Nephron (organoid): ENCODE results near the gene SLC1A4.

Experiments used
- H3K27ac Mint-ChIP-seq, 3 experiments: 2 replicates each; pipeline ENCODE4 v1.8.0; 2020; ENCODE audit warnings: mixed read lengths in 3 of 3, mild to moderate bottlenecking in 2 of 3, moderate library complexity in 1 of 3
- H3K27me3 Mint-ChIP-seq: 2 replicates; pipeline ENCODE4 v1.8.0; 2021; ENCODE audit warnings: low read depth, mild to moderate bottlenecking, moderate library complexity, mixed read lengths
- H3K36me3 Mint-ChIP-seq: 2 replicates; pipeline ENCODE4 v1.8.0; 2020; ENCODE audit warnings: low read depth, mixed read lengths
- H3K4me1 Mint-ChIP-seq: 2 replicates; pipeline ENCODE4 v1.8.0; 2020; ENCODE audit warnings: mixed read lengths
- H3K4me3 Mint-ChIP-seq, 3 experiments: 2 replicates each; pipeline ENCODE4 v1.8.0; 2020; ENCODE audit warnings: mild to moderate bottlenecking in 3 of 3, mixed read lengths in 3 of 3, moderate library complexity in 2 of 3
- H3K9me3 Mint-ChIP-seq: 2 replicates; pipeline ENCODE4 v1.8.0; 2020; ENCODE audit warnings: mixed read lengths
- TF ChIP-seq, protein P1 (sequence below), 3 experiments: fragments of 200-600 bp; sonication (generic); IDR thresholded peaks; one replicate each; pipeline ENCODE4 v1.5.0; 2021; ENCODE audit warnings: antibody characterized with exemption in 3 of 3; ENCODE audit not compliant: unreplicated experiment in 3 of 3

Gene SLC1A4

DNA sequence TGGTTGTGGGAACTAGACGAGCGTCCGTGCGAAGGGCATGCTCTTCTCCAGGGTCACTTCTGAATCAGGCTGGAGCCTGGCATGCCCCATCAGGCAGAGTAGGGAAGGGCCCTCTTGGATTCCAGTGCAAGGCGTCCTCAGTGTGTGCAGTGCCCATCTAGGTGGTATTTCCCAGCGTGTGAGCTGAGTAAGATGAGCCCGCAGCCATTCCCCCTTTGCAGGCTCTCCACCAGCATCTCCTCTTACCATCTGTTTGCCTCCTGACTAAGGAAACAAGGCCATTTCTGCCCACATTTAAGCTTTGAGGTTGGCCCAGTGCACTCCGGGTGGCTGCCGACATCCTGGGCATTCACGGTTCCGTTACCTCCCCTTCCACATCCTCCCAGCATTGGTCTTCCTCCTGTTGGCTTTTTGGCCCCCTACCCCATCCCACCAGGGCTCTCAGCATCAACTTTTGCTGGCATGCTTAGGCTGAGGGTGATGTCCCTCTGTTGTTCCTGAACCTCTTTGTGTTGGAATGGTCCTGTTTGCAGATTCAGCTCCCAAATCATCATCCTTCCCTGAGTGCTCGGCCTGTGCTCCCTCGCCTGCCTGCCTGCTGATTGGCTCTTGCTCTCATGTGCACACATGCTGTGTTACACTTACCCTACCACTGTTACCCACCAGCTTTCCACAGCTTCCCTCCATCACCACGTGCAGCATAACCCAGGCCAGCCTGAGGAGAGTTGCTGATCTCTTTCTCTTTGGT lies 78.8 kb downstream of the SLC1A4 start:
- TF ChIP-seq, protein P1, sequence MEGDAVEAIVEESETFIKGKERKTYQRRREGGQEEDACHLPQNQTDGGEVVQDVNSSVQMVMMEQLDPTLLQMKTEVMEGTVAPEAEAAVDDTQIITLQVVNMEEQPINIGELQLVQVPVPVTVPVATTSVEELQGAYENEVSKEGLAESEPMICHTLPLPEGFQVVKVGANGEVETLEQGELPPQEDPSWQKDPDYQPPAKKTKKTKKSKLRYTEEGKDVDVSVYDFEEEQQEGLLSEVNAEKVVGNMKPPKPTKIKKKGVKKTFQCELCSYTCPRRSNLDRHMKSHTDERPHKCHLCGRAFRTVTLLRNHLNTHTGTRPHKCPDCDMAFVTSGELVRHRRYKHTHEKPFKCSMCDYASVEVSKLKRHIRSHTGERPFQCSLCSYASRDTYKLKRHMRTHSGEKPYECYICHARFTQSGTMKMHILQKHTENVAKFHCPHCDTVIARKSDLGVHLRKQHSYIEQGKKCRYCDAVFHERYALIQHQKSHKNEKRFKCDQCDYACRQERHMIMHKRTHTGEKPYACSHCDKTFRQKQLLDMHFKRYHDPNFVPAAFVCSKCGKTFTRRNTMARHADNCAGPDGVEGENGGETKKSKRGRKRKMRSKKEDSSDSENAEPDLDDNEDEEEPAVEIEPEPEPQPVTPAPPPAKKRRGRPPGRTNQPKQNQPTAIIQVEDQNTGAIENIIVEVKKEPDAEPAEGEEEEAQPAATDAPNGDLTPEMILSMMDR (IDR thresholded peaks at IDR 0.05; ENCODE audit: unreplicated experiment in 3 of 3) = no peak
- Mint-ChIP-seq H3K9me3 (no peaks in the 10 kb centered on the region), H3K27me3 (no peaks in the 10 kb centered on the region), H3K4me1 (peaks cover 31% of the 10 kb centered on the region), H3K36me3 (peaks cover 25% of the 10 kb centered on the region), H3K4me3 (no peak overlapping the region), H3K27ac (no peak overlapping the region)

GRCh38 chr2:65069439-65069824 lies 80.2 kb downstream of the SLC1A4 start:
- H3K27me3 Mint-ChIP-seq = no peaks in the 10 kb centered on the region
- TF ChIP-seq, protein P1 (IDR thresholded peaks at IDR 0.05; ENCODE audit: unreplicated experiment in 3 of 3) = no peak
- H3K9me3 Mint-ChIP-seq = no peaks in the 10 kb centered on the region
- no peak overlapping the region for H3K4me3 Mint-ChIP-seq
- H3K27ac Mint-ChIP-seq = no peak overlapping the region
- peaks cover 38% of the 10 kb centered on the region for H3K36me3 Mint-ChIP-seq
- H3K4me1 Mint-ChIP-seq = peaks cover 19% of the 10 kb centered on the region

DNA sequence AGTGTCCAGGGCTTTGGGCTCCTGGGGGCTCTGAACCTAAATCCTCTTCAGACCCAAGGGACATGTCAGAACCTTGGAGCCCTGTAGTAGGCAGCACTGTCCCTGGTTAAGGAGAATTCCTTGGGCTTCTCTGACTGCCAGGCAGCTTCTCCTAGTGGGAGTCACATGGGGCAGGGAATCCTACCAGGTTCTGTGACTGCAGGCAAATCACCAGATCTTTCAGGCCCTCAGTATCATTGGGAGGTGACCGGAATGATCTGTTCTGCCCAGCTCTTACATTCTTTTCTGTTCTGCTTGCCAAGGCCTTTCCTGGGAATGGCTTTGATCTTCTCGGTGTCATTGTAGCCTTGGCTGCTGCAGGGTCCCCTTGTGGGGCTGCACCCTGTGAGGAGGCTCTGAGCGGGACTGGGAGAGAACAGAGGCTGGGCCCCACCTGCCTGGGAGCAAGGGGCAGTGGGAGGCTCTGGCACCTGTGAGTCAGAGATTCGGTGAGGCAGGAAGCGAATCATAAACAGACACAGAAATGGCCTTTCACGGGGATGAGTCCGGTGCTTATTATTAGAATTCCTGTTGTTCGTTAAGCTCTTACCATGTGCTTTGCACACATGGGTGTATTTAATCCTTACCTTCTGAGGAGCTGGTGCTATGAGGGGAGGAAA lies 81.1 kb downstream of the SLC1A4 start:
- Mint-ChIP-seq H3K27me3 (no peaks in the 10 kb centered on the region), H3K9me3 (no peaks in the 10 kb centered on the region), H3K36me3 (peaks cover 38% of the 10 kb centered on the region), H3K27ac (peak overlapping the region in 2 of 3 experiments; percentile 2 to 72), H3K4me1 (peaks cover 11% of the 10 kb centered on the region), H3K4me3 (no peak overlapping the region)
- TF ChIP-seq, protein P1 (IDR thresholded peaks at IDR 0.05; ENCODE audit: unreplicated experiment in 3 of 3) = no peak

- TF ChIP-seq, protein P1 (IDR thresholded peaks at IDR 0.05; ENCODE audit: unreplicated experiment in 3 of 3) = no peak
- peak overlapping the region in 1 of 3 experiments; percentile 2 for H3K27ac Mint-ChIP-seq
- peaks cover 14% of the 10 kb centered on the region for H3K4me1 Mint-ChIP-seq
- no peaks in the 10 kb centered on the region for H3K9me3 Mint-ChIP-seq
- no peaks in the 10 kb centered on the region for H3K27me3 Mint-ChIP-seq
- no peak overlapping the region for H3K4me3 Mint-ChIP-seq
- peaks cover 41% of the 10 kb centered on the region for H3K36me3 Mint-ChIP-seq
Measured at GRCh38 chr2:65070856-65071255, 81.7 kb downstream of the SLC1A4 start.

- no peak overlapping the region for H3K27ac Mint-ChIP-seq
- H3K27me3 Mint-ChIP-seq = no peaks in the 10 kb centered on the region
- H3K9me3 Mint-ChIP-seq = no peaks in the 10 kb centered on the region
- H3K36me3 Mint-ChIP-seq = peaks cover 48% of the 10 kb centered on the region
- TF ChIP-seq, protein P1 (IDR thresholded peaks at IDR 0.05; ENCODE audit: unreplicated experiment in 3 of 3) = no peak
- H3K4me1 Mint-ChIP-seq = peaks cover 20% of the 10 kb centered on the region
- H3K4me3 Mint-ChIP-seq = no peak overlapping the region
Measured at GRCh38 chr2:65071499-65072180, 82.4 kb downstream of the SLC1A4 start.
